Suprapubic skin (tissue), 4 donors: ENCODE measurements around the gene ATG3.

ENCODE experiments used
- CTCF ChIP-seq, 2 donors: fragments of 200-600 bp in 1 of 2; fragments of 450-650 bp in 1 of 2; sonication (generic) in 1 of 2; IDR thresholded peaks; one replicate each; pipeline ENCODE4 v1.5.1; 2016 to 2019; ENCODE audit warnings: antibody characterized with exemption in 2 of 2, mild to moderate bottlenecking in 1 of 2, moderate library complexity in 1 of 2
- EP300 ChIP-seq: sonication (generic); formaldehyde crosslinking; IDR thresholded peaks from one replicate; pipeline ENCODE4 v1.6.1; 2017; ENCODE audit warnings: antibody characterized with exemption
- POLR2A ChIP-seq, 2 donors: fragments of 450-650 bp; IDR thresholded peaks; one replicate each; pipeline ENCODE4 v1.6.1; 2017; ENCODE audit warnings: antibody characterized with exemption in 2 of 2, mild to moderate bottlenecking in 2 of 2, moderate library complexity in 2 of 2
- POLR2AphosphoS5 ChIP-seq, 3 donors: sonication (generic); formaldehyde crosslinking; IDR thresholded peaks; one replicate each; pipeline ENCODE4 v1.6.1; 2017; ENCODE audit warnings: antibody characterized with exemption in 3 of 3

GRCh38 chr3:112560721-112561483 is 860 bp downstream of the ATG3 start:
- TF ChIP-seq CTCF (IDR thresholded peaks at IDR 0.05): no peak
- no peak for TF ChIP-seq POLR2A (IDR thresholded peaks at IDR 0.05)
- peak in 1 of 3 donors; percentile 22 for TF ChIP-seq POLR2AphosphoS5 (IDR thresholded peaks at IDR 0.05)
- TF ChIP-seq EP300: no peak
